ENCODE data around the gene FSTL4. TPM values are rescaled to one million over a fixed set of nuclear protein-coding genes. Genes with fewer than 3 reads are reported as not detected.

Gene FSTL4
- total and polyA plus RNA-seq, 4 donors = 0.02 to 0.18 TPM; not detected in 2

GRCh38 chr5:133293960-133294359 lies 318.4 kb downstream of the FSTL4 start:
- H3K9ac ChIP-seq (ENCODE audit: low read depth in 1 of 2, low read length in 2 of 2) = no peak overlapping the region
- no peaks in the 10 kb centered on the region for H3K27me3 ChIP-seq (ENCODE audit: control insufficient read depth in 4 of 4, insufficient read depth in 4 of 4, low read length in 3 of 4)
- H3K4me3 ChIP-seq (ENCODE audit: low read depth in 1 of 3, low read length in 3 of 3) = no peak overlapping the region
- no peak overlapping the region for H3K27ac ChIP-seq (ENCODE audit: low read depth in 1 of 2, low read length in 2 of 2)
- no peaks in the 10 kb centered on the region for H3K9me3 ChIP-seq (ENCODE audit: control insufficient read depth in 4 of 4, low read length in 3 of 4)
- no peak for TF ChIP-seq ATF3 (IDR thresholded peaks at IDR 0.05)
- TF ChIP-seq NR2F2 (IDR thresholded peaks at IDR 0.05) = no peak
- H3K4me1 ChIP-seq (ENCODE audit: control insufficient read depth in 4 of 4, insufficient read depth in 4 of 4, low read length in 3 of 4) = no peaks in the 10 kb centered on the region
- DNase-seq (ENCODE audit: low spot score) = no peak
- WGBS = 72% methylated on average over 7 of the region's 7 CpGs
- H3K36me3 ChIP-seq (ENCODE audit: control insufficient read depth in 4 of 4, insufficient read depth in 3 of 4, low read depth in 1 of 4, low read length in 3 of 4) = no peaks in the 10 kb centered on the region

- Histone ChIP-seq H3K27me3 (ENCODE audit: control insufficient read depth in 4 of 4, insufficient read depth in 4 of 4, low read length in 3 of 4) (no peaks in the 10 kb centered on the region), H3K9ac (ENCODE audit: low read depth in 1 of 2, low read length in 2 of 2) (no peak overlapping the region), H3K36me3 (ENCODE audit: control insufficient read depth in 4 of 4, insufficient read depth in 3 of 4, low read depth in 1 of 4, low read length in 3 of 4) (no peaks in the 10 kb centered on the region), H3K4me3 (ENCODE audit: low read depth in 1 of 3, low read length in 3 of 3) (no peak overlapping the region), H3K9me3 (ENCODE audit: control insufficient read depth in 4 of 4, low read length in 3 of 4) (no peaks in the 10 kb centered on the region), H3K27ac (ENCODE audit: low read depth in 1 of 2, low read length in 2 of 2) (no peak overlapping the region), H3K4me1 (ENCODE audit: control insufficient read depth in 4 of 4, insufficient read depth in 4 of 4, low read length in 3 of 4) (no peaks in the 10 kb centered on the region)
- 72% methylated on average over 2 of the region's 2 CpGs for WGBS
- TF ChIP-seq RAD21 (IDR thresholded peaks at IDR 0.05) (no peak), ATF3 (IDR thresholded peaks at IDR 0.05) (no peak), GABPA (IDR thresholded peaks at IDR 0.05 in 1 of 2, conservative IDR thresholded peaks at IDR 0.05 in 1 of 2) (no peak), RXRA (IDR thresholded peaks at IDR 0.05) (no peak), MAX (IDR thresholded peaks at IDR 0.05) (no peak), HNF4A (conservative IDR thresholded peaks at IDR 0.05) (no peak)
- DNase-seq (ENCODE audit: low spot score) = no peak
Observed at GRCh38 chr5:133292300-133292699, 320.0 kb downstream of the FSTL4 start.

GRCh38 chr5:133291524-133291923 lies 320.8 kb downstream of the FSTL4 start:
- no peaks in the 10 kb centered on the region for H3K4me1 ChIP-seq (ENCODE audit: control insufficient read depth in 4 of 4, insufficient read depth in 4 of 4, low read length in 3 of 4)
- no peak for DNase-seq (ENCODE audit: low spot score)
- no peak overlapping the region for H3K4me3 ChIP-seq (ENCODE audit: low read depth in 1 of 3, low read length in 3 of 3)
- no peaks in the 10 kb centered on the region for H3K9me3 ChIP-seq (ENCODE audit: control insufficient read depth in 4 of 4, low read length in 3 of 4)
- H3K36me3 ChIP-seq (ENCODE audit: control insufficient read depth in 4 of 4, insufficient read depth in 3 of 4, low read depth in 1 of 4, low read length in 3 of 4) = no peaks in the 10 kb centered on the region
- TF ChIP-seq FOXA1 (IDR thresholded peaks at IDR 0.05) = no peak
- no peak for TF ChIP-seq EGR1 (IDR thresholded peaks at IDR 0.05; ENCODE audit: low read depth in 2 of 2)
- no peak for TF ChIP-seq JUND (IDR thresholded peaks at IDR 0.05)
- TF ChIP-seq YY1 (IDR thresholded peaks at IDR 0.05) = no peak
- TF ChIP-seq CTCF (IDR thresholded peaks at IDR 0.05; ENCODE audit: low read depth, low read length, missing input control) = no peak
- no peak for TF ChIP-seq HNF4A (conservative IDR thresholded peaks at IDR 0.05)
- no peak for TF ChIP-seq FOXA2 (IDR thresholded peaks at IDR 0.05)
- no peak for TF ChIP-seq ATF3 (IDR thresholded peaks at IDR 0.05)
- TF ChIP-seq RXRA (IDR thresholded peaks at IDR 0.05) = no peak
- TF ChIP-seq HNF4G (IDR thresholded peaks at IDR 0.05) = no peak
- TF ChIP-seq GABPA (IDR thresholded peaks at IDR 0.05 in 1 of 2, conservative IDR thresholded peaks at IDR 0.05 in 1 of 2) = no peak
- TF ChIP-seq SP1 (IDR thresholded peaks at IDR 0.05) = no peak
- no peak for TF ChIP-seq REST (IDR thresholded peaks at IDR 0.05)
- TF ChIP-seq MAX (IDR thresholded peaks at IDR 0.05) = no peak
- TF ChIP-seq NR2F2 (IDR thresholded peaks at IDR 0.05) = no peak
- no peak for TF ChIP-seq ZBTB33 (IDR thresholded peaks at IDR 0.05)
- no peak overlapping the region for H3K9ac ChIP-seq (ENCODE audit: low read depth in 1 of 2, low read length in 2 of 2)
- 96% methylated on average over 4 of the region's 4 CpGs for WGBS
- no peaks in the 10 kb centered on the region for H3K27me3 ChIP-seq (ENCODE audit: control insufficient read depth in 4 of 4, insufficient read depth in 4 of 4, low read length in 3 of 4)
- no peak overlapping the region for H3K27ac ChIP-seq (ENCODE audit: low read depth in 1 of 2, low read length in 2 of 2)

All from liver (tissue), 9 donors.